ENCODE data around the gene COASY.
A peak's percentile ranks its signal among the peaks of the same experiment; 100 is the strongest.

COASY gene

DNA sequence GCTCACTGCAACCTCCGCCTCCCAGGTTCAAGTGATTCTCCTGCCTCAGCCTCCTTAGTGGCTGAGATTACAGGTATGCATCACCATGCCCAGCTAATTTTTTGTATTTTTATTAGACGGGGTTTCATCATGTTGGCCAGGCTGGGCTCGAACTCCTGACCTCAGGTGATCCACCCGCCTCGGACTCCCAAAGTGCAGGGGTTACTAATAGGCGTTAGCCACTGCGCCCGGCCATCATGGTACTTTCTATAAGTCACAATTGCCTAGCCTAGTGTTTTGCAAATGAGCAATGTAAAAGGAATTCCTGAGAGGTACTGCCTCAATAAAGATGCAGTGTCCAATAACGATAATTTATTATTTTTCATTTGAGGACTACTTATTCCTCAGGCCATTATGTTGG lies 29.5 kb downstream of the COASY start:
- TF ChIP-seq, protein P1, sequence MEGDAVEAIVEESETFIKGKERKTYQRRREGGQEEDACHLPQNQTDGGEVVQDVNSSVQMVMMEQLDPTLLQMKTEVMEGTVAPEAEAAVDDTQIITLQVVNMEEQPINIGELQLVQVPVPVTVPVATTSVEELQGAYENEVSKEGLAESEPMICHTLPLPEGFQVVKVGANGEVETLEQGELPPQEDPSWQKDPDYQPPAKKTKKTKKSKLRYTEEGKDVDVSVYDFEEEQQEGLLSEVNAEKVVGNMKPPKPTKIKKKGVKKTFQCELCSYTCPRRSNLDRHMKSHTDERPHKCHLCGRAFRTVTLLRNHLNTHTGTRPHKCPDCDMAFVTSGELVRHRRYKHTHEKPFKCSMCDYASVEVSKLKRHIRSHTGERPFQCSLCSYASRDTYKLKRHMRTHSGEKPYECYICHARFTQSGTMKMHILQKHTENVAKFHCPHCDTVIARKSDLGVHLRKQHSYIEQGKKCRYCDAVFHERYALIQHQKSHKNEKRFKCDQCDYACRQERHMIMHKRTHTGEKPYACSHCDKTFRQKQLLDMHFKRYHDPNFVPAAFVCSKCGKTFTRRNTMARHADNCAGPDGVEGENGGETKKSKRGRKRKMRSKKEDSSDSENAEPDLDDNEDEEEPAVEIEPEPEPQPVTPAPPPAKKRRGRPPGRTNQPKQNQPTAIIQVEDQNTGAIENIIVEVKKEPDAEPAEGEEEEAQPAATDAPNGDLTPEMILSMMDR (IDR thresholded peaks at IDR 0.05; ENCODE audit: low read depth, low read length) = no peak
- no peak for DNase-seq (ENCODE audit: low read depth, low spot score)
- H3K4me3 ChIP-seq (ENCODE audit: low read depth, low read length) = no peak overlapping the region
- in situ Hi-C loops (cut with HindIII; ENCODE audit: low sequenced_read_pairs) = no loop called here

DNA sequence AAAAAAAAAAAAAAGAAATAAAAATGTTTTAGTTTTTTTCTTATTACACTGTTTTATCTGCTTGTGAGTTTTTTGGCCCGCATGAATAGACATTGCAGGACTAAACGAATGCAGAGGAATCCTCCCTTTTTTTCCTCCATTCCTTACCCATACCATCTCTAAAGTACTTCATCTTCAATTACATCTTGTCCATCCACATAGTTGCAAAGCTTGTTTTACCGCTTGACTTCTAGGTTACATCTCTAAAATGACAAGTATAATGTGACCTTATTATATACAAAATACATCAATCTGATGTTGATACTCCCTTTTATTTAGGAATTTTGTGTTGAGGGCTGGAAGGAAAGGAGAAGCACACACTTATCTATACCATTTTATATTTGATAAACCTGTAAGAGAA lies 34.4 kb downstream of the COASY start:
- H3K4me3 ChIP-seq (ENCODE audit: low read depth, low read length) = no peak overlapping the region
- DNase-seq (ENCODE audit: low read depth, low spot score) = no peak
- in situ Hi-C loops (cut with HindIII; ENCODE audit: low sequenced_read_pairs) = no loop called here
- TF ChIP-seq, protein P1 (IDR thresholded peaks at IDR 0.05; ENCODE audit: low read depth, low read length) = no peak

DNA sequence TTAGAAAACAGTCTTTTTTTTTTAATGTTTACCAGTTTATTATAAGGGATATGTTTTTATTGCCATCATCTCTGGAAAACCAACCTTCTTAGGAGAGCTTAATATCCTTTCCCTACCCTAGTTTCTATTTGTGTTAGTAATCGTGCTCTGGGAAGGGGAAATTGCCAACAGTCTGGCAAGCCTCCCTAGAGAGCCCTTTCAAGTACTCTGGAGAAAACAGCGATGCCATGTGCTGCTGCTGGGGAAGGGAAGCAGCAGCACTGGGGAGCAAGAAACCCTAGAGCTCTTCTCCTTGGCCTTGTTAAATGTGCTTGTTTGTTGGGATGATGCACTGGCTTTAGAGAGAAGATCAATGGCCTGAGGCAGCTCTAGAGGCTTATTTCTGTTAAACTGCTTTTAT lies 37.0 kb downstream of the COASY start:
- H3K4me3 ChIP-seq (ENCODE audit: low read depth, low read length) = no peak overlapping the region
- DNase-seq (ENCODE audit: low read depth, low spot score) = no peak
- in situ Hi-C loops (cut with HindIII; ENCODE audit: low sequenced_read_pairs) = no loop called here
- TF ChIP-seq, protein P1 (IDR thresholded peaks at IDR 0.05; ENCODE audit: low read depth, low read length) = no peak

DNA sequence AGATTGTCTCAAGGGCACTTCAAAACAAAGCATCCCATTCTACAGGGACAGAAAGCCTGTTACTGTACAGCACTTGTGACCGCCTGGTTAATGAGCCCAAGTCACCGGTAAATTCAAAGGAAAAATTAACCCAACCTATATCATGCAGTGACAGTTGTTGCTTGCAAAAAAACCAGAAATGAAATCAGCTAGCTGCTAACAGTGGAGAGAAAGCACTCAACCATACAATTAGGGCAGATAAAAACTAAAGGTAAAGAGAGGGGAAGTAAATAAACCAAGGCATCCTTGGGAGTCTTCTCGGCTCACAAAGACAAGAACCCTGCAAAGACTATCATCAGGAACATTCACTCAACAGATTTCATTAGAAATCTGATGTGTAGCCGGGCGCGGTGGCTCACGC lies 41.4 kb downstream of the COASY start:
- no peak for DNase-seq (ENCODE audit: low read depth, low spot score)
- in situ Hi-C loops (cut with HindIII; ENCODE audit: low sequenced_read_pairs) = no loop called here
- TF ChIP-seq, protein P1 (IDR thresholded peaks at IDR 0.05; ENCODE audit: low read depth, low read length) = no peak
- no peak overlapping the region for H3K4me3 ChIP-seq (ENCODE audit: low read depth, low read length)

DNA sequence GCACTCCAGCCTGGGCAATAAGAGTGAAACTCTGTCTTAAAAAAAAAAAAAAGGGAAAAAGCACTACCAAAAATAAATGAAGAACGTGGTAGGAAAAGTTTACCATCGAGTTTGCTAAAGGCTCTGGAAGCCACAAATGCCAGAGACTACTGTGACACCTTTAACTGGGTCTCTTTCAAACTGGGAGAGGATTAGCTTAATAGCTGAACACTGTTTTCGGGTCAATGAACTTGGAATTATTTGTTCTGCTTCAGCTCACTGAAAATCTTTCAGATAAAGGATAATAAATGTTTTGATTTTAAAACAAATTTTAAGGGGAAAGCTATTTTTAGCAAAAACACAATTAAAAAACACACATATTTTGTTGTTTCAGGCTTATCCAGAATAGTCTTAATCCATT lies 45.8 kb downstream of the COASY start:
- TF ChIP-seq, protein P1 (IDR thresholded peaks at IDR 0.05; ENCODE audit: low read depth, low read length) = no peak
- in situ Hi-C loops (cut with HindIII; ENCODE audit: low sequenced_read_pairs) = no loop called here
- H3K4me3 ChIP-seq (ENCODE audit: low read depth, low read length) = peak overlapping the region; percentile 93
- DNase-seq (ENCODE audit: low read depth, low spot score) = no peak

DNA sequence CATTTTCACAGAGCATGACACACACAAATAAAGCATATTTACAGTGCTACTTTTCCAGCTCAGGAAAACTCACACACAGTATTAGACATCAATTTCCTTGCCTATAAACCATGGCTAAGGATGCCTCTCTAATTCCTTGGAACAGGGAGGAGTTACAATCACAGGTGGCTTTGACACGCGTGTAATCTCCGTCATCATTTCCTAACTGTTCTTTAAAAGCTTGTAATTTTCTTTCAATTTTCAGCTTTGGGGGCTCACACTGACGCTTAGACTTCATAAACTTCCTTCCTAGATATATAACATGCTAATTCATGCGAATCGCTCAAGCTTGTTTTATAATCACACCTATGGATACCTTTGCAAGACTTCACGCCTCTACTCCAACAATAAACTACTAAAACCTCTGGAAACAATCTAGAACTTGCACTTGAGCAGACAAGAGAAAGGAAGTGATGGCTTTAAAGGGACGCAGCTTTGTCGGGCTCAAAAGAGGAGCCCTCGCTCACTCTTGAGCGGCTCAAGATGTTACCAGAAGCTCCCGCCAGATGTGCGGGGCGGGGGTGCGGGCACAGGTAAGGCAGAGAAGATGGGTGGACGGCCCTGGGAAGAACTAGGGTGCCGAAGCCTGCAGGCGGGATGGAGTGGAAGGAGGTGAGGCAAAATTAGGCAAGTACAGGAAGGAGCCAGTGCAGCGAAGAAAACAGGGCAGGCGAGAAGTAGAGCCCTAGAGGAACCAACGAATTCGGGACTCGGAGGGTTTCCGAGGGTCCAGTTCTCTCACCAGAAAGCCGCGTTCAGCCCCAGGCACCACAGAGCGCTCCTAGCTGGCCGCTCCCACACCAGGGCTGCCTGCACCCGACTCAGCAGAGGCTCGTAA lies 46.6 kb downstream of the COASY start:
- TF ChIP-seq, protein P1 (IDR thresholded peaks at IDR 0.05; ENCODE audit: low read depth, low read length) = no peak
- peak; percentile 12 for DNase-seq (ENCODE audit: low read depth, low spot score)
- in situ Hi-C loops (cut with HindIII; ENCODE audit: low sequenced_read_pairs) = no loop called here
- peak overlapping the region; percentile 93 for H3K4me3 ChIP-seq (ENCODE audit: low read depth, low read length)
